Trophoblast cell (in vitro differentiated cells and primary cell): ENCODE results near the gene ZNF100.

ENCODE experiments used
- DNase-seq, 2 donors: peaks; one replicate each; pipeline ENCODE4 v3.0.0-alpha.2; 2016
- H2AFZ ChIP-seq: 2 replicates; pipeline ENCODE4 v1.6.1; 2013; ENCODE audit warnings: low read length, moderate library complexity, mild to moderate bottlenecking; ENCODE audit not compliant: insufficient read depth, poor library complexity
- H2AK5ac ChIP-seq: 2 replicates; pipeline ENCODE4 v1.6.1; 2013; ENCODE audit warnings: mild to moderate bottlenecking, low read length
- H2BK120ac ChIP-seq: 2 replicates; pipeline ENCODE4 v1.6.1; 2013; ENCODE audit warnings: low read length, mild to moderate bottlenecking, moderate library complexity; ENCODE audit not compliant: insufficient read depth, poor library complexity
- H2BK12ac ChIP-seq: 2 replicates; pipeline ENCODE4 v1.6.1; 2013; ENCODE audit warnings: mild to moderate bottlenecking, low read length, moderate library complexity
- H2BK5ac ChIP-seq: 2 replicates; pipeline ENCODE4 v1.6.1; 2013; ENCODE audit warnings: low read length, low read depth, moderate library complexity, mild to moderate bottlenecking; ENCODE audit not compliant: poor library complexity
- H3K14ac ChIP-seq: 2 replicates; pipeline ENCODE4 v1.6.1; 2013; ENCODE audit warnings: mild to moderate bottlenecking, low read length
- H3K18ac ChIP-seq: 2 replicates; pipeline ENCODE4 v1.6.1; 2013; ENCODE audit warnings: mild to moderate bottlenecking, low read length
- H3K23ac ChIP-seq: 2 replicates; pipeline ENCODE4 v1.6.1; 2013; ENCODE audit warnings: low read length
- H3K27ac ChIP-seq: 2 replicates; pipeline ENCODE4 v1.5.1; 2013; ENCODE audit warnings: low read depth, mild to moderate bottlenecking, inconsistent platforms, low read length, moderate library complexity
- H3K27me3 ChIP-seq: 2 replicates; pipeline ENCODE4 v1.6.1; 2013; ENCODE audit warnings: inconsistent platforms, mild to moderate bottlenecking, low read length, moderate library complexity; ENCODE audit not compliant: insufficient read depth
- H3K36me3 ChIP-seq, 2 experiments: 1 replicate in 1 of 2; 2 replicates in 1 of 2; pipeline ENCODE4 v1.6.1; 2013; ENCODE audit warnings: low read length in 2 of 2, mild to moderate bottlenecking in 2 of 2, moderate library complexity in 1 of 2; ENCODE audit not compliant: insufficient read depth in 2 of 2, control insufficient read depth in 1 of 2
- H3K4ac ChIP-seq: 2 replicates; pipeline ENCODE4 v1.6.1; 2013; ENCODE audit warnings: low read depth, mild to moderate bottlenecking, low read length, moderate library complexity
- H3K4me1 ChIP-seq, 2 experiments: 1 replicate in 1 of 2; 2 replicates in 1 of 2; pipeline ENCODE4 v1.6.1; 2013; ENCODE audit warnings: low read length in 2 of 2, mild to moderate bottlenecking in 2 of 2, moderate library complexity in 1 of 2; ENCODE audit not compliant: insufficient read depth in 2 of 2, control insufficient read depth in 1 of 2
- H3K4me2 ChIP-seq: 2 replicates; pipeline ENCODE4 v1.6.1; 2013; ENCODE audit warnings: inconsistent platforms, mild to moderate bottlenecking, low read length, moderate library complexity
- H3K4me3 ChIP-seq: 2 replicates; pipeline ENCODE4 v1.5.1; 2013; ENCODE audit warnings: mild to moderate bottlenecking, low read depth, low read length, inconsistent platforms
- H3K79me1 ChIP-seq: one replicate; pipeline ENCODE4 v1.6.1; 2013; ENCODE audit warnings: low read length
- H3K79me2 ChIP-seq: 2 replicates; pipeline ENCODE4 v1.6.1; 2013; ENCODE audit warnings: low read length, mild to moderate bottlenecking; ENCODE audit not compliant: control insufficient read depth, insufficient read depth, poor library complexity
- H3K9ac ChIP-seq: 2 replicates; pipeline ENCODE4 v1.6.1; 2013; ENCODE audit warnings: mild to moderate bottlenecking, low read length
- H3K9me3 ChIP-seq: 2 replicates; pipeline ENCODE4 v1.6.1; 2013; ENCODE audit warnings: low read depth, mild to moderate bottlenecking, control low read depth, inconsistent platforms, low read length; ENCODE audit not compliant: insufficient read depth
- H4K12ac ChIP-seq: 2 replicates; pipeline ENCODE4 v1.6.1; 2013; ENCODE audit warnings: low read depth, mild to moderate bottlenecking, low read length, moderate library complexity
- H4K8ac ChIP-seq: 2 replicates; pipeline ENCODE4 v1.6.1; 2013; ENCODE audit warnings: low read depth, mild to moderate bottlenecking, low read length, moderate library complexity
- H4K91ac ChIP-seq: one replicate; pipeline ENCODE4 v1.6.1; 2013; ENCODE audit warnings: low read depth, mild to moderate bottlenecking, low read length, moderate library complexity
- WGBS: extraction: QIAGEN DNeasy Blood & Tissue Kit; methylation state at CpG from one replicate; pipeline ENCODE4 v1.1.7; 2013; ENCODE audit warnings: missing lambda C conversion rate; ENCODE audit not compliant: insufficient read length, insufficient coverage; ENCODE audit errors: extremely low coverage; 5-methylcytosine and 5-hydroxymethylcytosine counted together

Gene ZNF100

GRCh38 chr19:21750586-21751128, 16.7 kb downstream of the ZNF100 start:
- H4K12ac ChIP-seq = no peak overlapping the region
- peaks cover 12 to 14% of the 10 kb centered on the region in 2 experiments for H3K36me3 ChIP-seq
- no peak overlapping the region for H2AFZ ChIP-seq

GRCh38 chr19:21749090-21749489, 18.3 kb downstream of the ZNF100 start:
- no peak overlapping the region for H4K8ac ChIP-seq
- H3K9ac ChIP-seq = no peak overlapping the region
- H3K79me2 ChIP-seq = peaks cover 5% of the 10 kb centered on the region
- no peak overlapping the region for H4K12ac ChIP-seq
- no peak overlapping the region for H2AFZ ChIP-seq
- H3K18ac ChIP-seq = no peak overlapping the region
- peak overlapping the region; percentile 73 for H2BK5ac ChIP-seq
- no peak overlapping the region for H2AK5ac ChIP-seq
- WGBS = no CpG with 5 or more reads among the region's 4 CpGs
- peaks cover 7% of the 10 kb centered on the region for H3K79me1 ChIP-seq
- peaks cover 16 to 22% of the 10 kb centered on the region in 2 experiments for H3K4me1 ChIP-seq
- H4K91ac ChIP-seq = no peak overlapping the region
- H3K27me3 ChIP-seq = no peaks in the 10 kb centered on the region
- no peak overlapping the region for H3K23ac ChIP-seq
- no peak overlapping the region for H2BK120ac ChIP-seq
- H2BK12ac ChIP-seq = no peak overlapping the region
- no peak overlapping the region for H3K4ac ChIP-seq
- H3K36me3 ChIP-seq = peaks cover 11 to 14% of the 10 kb centered on the region in 2 experiments
- peak overlapping the region; percentile 64 for H3K27ac ChIP-seq
- H3K4me3 ChIP-seq = no peak overlapping the region
- H3K4me2 ChIP-seq = no peak overlapping the region
- no peaks in the 10 kb centered on the region for H3K9me3 ChIP-seq
- no peak overlapping the region for H3K14ac ChIP-seq
- no peak for DNase-seq

More at GRCh38 chr19:21750586-21751128, 16.7 kb downstream of the ZNF100 start:
- Histone ChIP-seq H3K4me1 (peaks cover 14 to 22% of the 10 kb centered on the region in 2 experiments), H3K9me3 (no peaks in the 10 kb centered on the region), H3K4me3 (no peak overlapping the region), H4K8ac (no peak overlapping the region), H2BK5ac (peak overlapping the region; percentile 86), H3K4me2 (no peak overlapping the region), H2BK12ac (peak overlapping the region; percentile 58), H2AK5ac (peak overlapping the region; percentile 81), H3K79me2 (peaks cover 5% of the 10 kb centered on the region), H3K27me3 (no peaks in the 10 kb centered on the region), H3K9ac (no peak overlapping the region), H3K79me1 (peaks cover 7% of the 10 kb centered on the region), H3K18ac (peak overlapping the region; percentile 50), H3K14ac (peak overlapping the region; percentile 77), H3K23ac (no peak overlapping the region), H2BK120ac (peak overlapping the region; percentile 68), H4K91ac (peak overlapping the region; percentile 95), H3K27ac (peak overlapping the region; percentile 56), H3K4ac (peak overlapping the region; percentile 53)
- no CpG with 5 or more reads among the region's 40 CpGs for WGBS
- no peak for DNase-seq

- no CpG with 5 or more reads among the region's 1 CpG for WGBS
Measured at GRCh38 chr19:21748088-21748487, 19.3 kb downstream of the ZNF100 start.

GRCh38 chr19:21740559-21740958, 26.8 kb downstream of the ZNF100 start:
- H3K4me3 ChIP-seq = no peak overlapping the region
- H3K18ac ChIP-seq = no peak overlapping the region
- H3K14ac ChIP-seq = no peak overlapping the region
- H2BK5ac ChIP-seq = no peak overlapping the region
- no peak overlapping the region for H3K27ac ChIP-seq
- no peak overlapping the region for H3K4ac ChIP-seq
- DNase-seq = no peak
- no peaks in the 10 kb centered on the region for H3K9me3 ChIP-seq
- no peak overlapping the region for H4K8ac ChIP-seq
- no peak overlapping the region for H3K23ac ChIP-seq
- H2AK5ac ChIP-seq = no peak overlapping the region
- peaks cover 13 to 23% of the 10 kb centered on the region in 2 experiments for H3K36me3 ChIP-seq
- H3K4me1 ChIP-seq = peaks cover 1 to 3% of the 10 kb centered on the region in 2 experiments
- no peak overlapping the region for H2BK120ac ChIP-seq
- no CpG with 5 or more reads among the region's 4 CpGs for WGBS
- no peak overlapping the region for H2AFZ ChIP-seq
- H3K79me1 ChIP-seq = no peaks in the 10 kb centered on the region
- H2BK12ac ChIP-seq = no peak overlapping the region
- H4K12ac ChIP-seq = no peak overlapping the region
- H4K91ac ChIP-seq = no peak overlapping the region
- H3K79me2 ChIP-seq = no peaks in the 10 kb centered on the region
- H3K27me3 ChIP-seq = no peaks in the 10 kb centered on the region
- no peak overlapping the region for H3K4me2 ChIP-seq
- H3K9ac ChIP-seq = no peak overlapping the region

More at GRCh38 chr19:21748088-21748487, 19.3 kb downstream of the ZNF100 start:
- peaks cover 5% of the 10 kb centered on the region for H3K79me2 ChIP-seq
- DNase-seq = no peak
- no peak overlapping the region for H3K27ac ChIP-seq
- H3K18ac ChIP-seq = no peak overlapping the region
- H4K8ac ChIP-seq = no peak overlapping the region
- H3K9me3 ChIP-seq = no peaks in the 10 kb centered on the region
- H3K27me3 ChIP-seq = no peaks in the 10 kb centered on the region
- H3K4me3 ChIP-seq = no peak overlapping the region
- no peak overlapping the region for H2BK12ac ChIP-seq
- H3K36me3 ChIP-seq = peaks cover 9 to 11% of the 10 kb centered on the region in 2 experiments
- no peak overlapping the region for H2AK5ac ChIP-seq
- H3K14ac ChIP-seq = no peak overlapping the region
- H3K4ac ChIP-seq = no peak overlapping the region
- H3K79me1 ChIP-seq = peaks cover 7% of the 10 kb centered on the region
- H2AFZ ChIP-seq = no peak overlapping the region
- H3K9ac ChIP-seq = no peak overlapping the region
- no peak overlapping the region for H3K4me2 ChIP-seq
- no peak overlapping the region for H4K91ac ChIP-seq
- no peak overlapping the region for H2BK120ac ChIP-seq
- no peak overlapping the region for H2BK5ac ChIP-seq
- peaks cover 16 to 24% of the 10 kb centered on the region in 2 experiments for H3K4me1 ChIP-seq
- no peak overlapping the region for H3K23ac ChIP-seq
- no peak overlapping the region for H4K12ac ChIP-seq
